Vagina (tissue), 2 donors: ENCODE measurements around the gene ABCB10.

ENCODE experiments used
- CTCF ChIP-seq, 3 experiments: fragments of 450-650 bp in 2 of 3; fragments of 200-600 bp in 1 of 3; sonication (generic) in 1 of 3; IDR thresholded peaks; one replicate each; pipeline ENCODE4 v1.5.1; 2017 to 2019; ENCODE audit warnings: antibody characterized with exemption in 3 of 3, mild to moderate bottlenecking in 2 of 3, moderate library complexity in 2 of 3
- POLR2A ChIP-seq, 2 donors: fragments of 450-650 bp; IDR thresholded peaks; one replicate each; pipeline ENCODE4 v1.6.1; 2017; ENCODE audit warnings: antibody characterized with exemption in 2 of 2, mild to moderate bottlenecking in 2 of 2, moderate library complexity in 2 of 2

- no peak for TF ChIP-seq CTCF (IDR thresholded peaks at IDR 0.05)
- TF ChIP-seq POLR2A (IDR thresholded peaks at IDR 0.05) = no peak
Measured at GRCh38 chr1:229479660-229480399, 78.7 kb downstream of the ABCB10 start.
